Measurements from ENCODE around the gene DZIP1L. TPM values are rescaled to one million over a fixed set of nuclear protein-coding genes. Genes with fewer than 3 reads are reported as not detected.

The DZIP1L gene
- total RNA-seq, 1 experiment from 2014 or later: 16.5 TPM

GRCh38 chr3:138127636-138128365 lies 12.4 kb upstream of the DZIP1L start:
- CTCF ChIA-PET: interaction anchor here (0.6 to 1.4 kb wide), 3 partner anchors 9 to 1677 kb away, joined by 3 to 5 read pairs (median 4); no protein-coding TSS in a partner anchor
- Mint-ChIP-seq H3K27ac (ENCODE audit: unreplicated experiment) (no peak overlapping the region), H3K27me3 (ENCODE audit: unreplicated experiment) (no peaks in the 10 kb centered on the region), H3K36me3 (ENCODE audit: insufficient read depth, unreplicated experiment) (no peaks in the 10 kb centered on the region), H3K4me1 (ENCODE audit: low read depth, unreplicated experiment) (no peaks in the 10 kb centered on the region), H3K4me3 (ENCODE audit: low read depth, unreplicated experiment) (no peak overlapping the region), H3K9me3 (ENCODE audit: low read depth, unreplicated experiment) (no peaks in the 10 kb centered on the region)
- no peak for DNase-seq
- intact Hi-C loops (cut with micrococcal nuclease; ENCODE audit: unreplicated experiment): no loop called here
- TF ChIP-seq CTCF (IDR thresholded peaks at IDR 0.05; ENCODE audit: unreplicated experiment): no peak
- no TSS peak for BruUV-seq (replicated peaks)

GRCh38 chr3:138125548-138126221 lies 10.3 kb upstream of the DZIP1L start:
- Mint-ChIP-seq H3K27me3 (ENCODE audit: unreplicated experiment) (no peaks in the 10 kb centered on the region), H3K36me3 (ENCODE audit: insufficient read depth, unreplicated experiment) (no peaks in the 10 kb centered on the region), H3K4me3 (ENCODE audit: low read depth, unreplicated experiment) (no peak overlapping the region), H3K27ac (ENCODE audit: unreplicated experiment) (no peak overlapping the region), H3K4me1 (ENCODE audit: low read depth, unreplicated experiment) (no peaks in the 10 kb centered on the region), H3K9me3 (ENCODE audit: low read depth, unreplicated experiment) (no peaks in the 10 kb centered on the region)
- intact Hi-C loops (cut with micrococcal nuclease; ENCODE audit: unreplicated experiment): no loop called here
- no peak for DNase-seq
- BruUV-seq (replicated peaks): no TSS peak
- TF ChIP-seq CTCF (IDR thresholded peaks at IDR 0.05; ENCODE audit: unreplicated experiment): no peak
- CTCF ChIA-PET: interaction anchor here (0.7 kb wide), 2 partner anchors 79 to 1158 kb away, joined by 3 to 6 read pairs; no protein-coding TSS in a partner anchor

GRCh38 chr3:138124706-138125355 lies 9.4 kb upstream of the DZIP1L start:
- CTCF ChIA-PET: interaction anchor here (0.6 to 1.3 kb wide), 2 partner anchors 9 to 111 kb away, joined by 3 to 10 read pairs; partner anchors contain the start of gene DZIP1L

More at GRCh38 chr3:138124706-138125355, 9.4 kb upstream of the DZIP1L start:
- DNase-seq: no peak
- Mint-ChIP-seq H3K36me3 (ENCODE audit: insufficient read depth, unreplicated experiment) (no peaks in the 10 kb centered on the region), H3K27me3 (ENCODE audit: unreplicated experiment) (no peaks in the 10 kb centered on the region), H3K4me1 (ENCODE audit: low read depth, unreplicated experiment) (no peaks in the 10 kb centered on the region), H3K9me3 (ENCODE audit: low read depth, unreplicated experiment) (no peaks in the 10 kb centered on the region), H3K27ac (ENCODE audit: unreplicated experiment) (no peak overlapping the region), H3K4me3 (ENCODE audit: low read depth, unreplicated experiment) (no peak overlapping the region)
- intact Hi-C loops (cut with micrococcal nuclease; ENCODE audit: unreplicated experiment): no loop called here
- BruUV-seq (replicated peaks): no TSS peak
- TF ChIP-seq CTCF (IDR thresholded peaks at IDR 0.05; ENCODE audit: unreplicated experiment): no peak

All from Calu3 (cell line).